Prostate gland (tissue), 2 donors: ENCODE data around the gene HRNR. TPM values are rescaled to one million over a fixed set of nuclear protein-coding genes. Genes with fewer than 3 reads are reported as not detected.

Source experiments
- DNase-seq: peaks from one replicate; pipeline ENCODE4 v3.0.0-alpha.2; 2019; ENCODE audit warnings: low spot score
- H3K27ac ChIP-seq, 2 donors: fragments of 200-600 bp; sonication (generic); 2 replicates each; pipeline ENCODE4 v1.5.1; 2017 to 2019
- H3K27me3 ChIP-seq: fragments of 200-600 bp; sonication (generic); replicated peaks from 2 replicates; pipeline ENCODE4 v1.5.1; 2019; ENCODE audit not compliant: insufficient read depth
- H3K36me3 ChIP-seq, 2 donors: fragments of 200-600 bp; sonication (generic); 1 replicate in 1 of 2; 2 replicates in 1 of 2; pipeline versions ENCODE4 v1.5.1 to v1.8.1; 2017 to 2019
- H3K4me1 ChIP-seq: fragments of 200-600 bp; sonication (generic); replicated peaks from 2 replicates; pipeline ENCODE4 v1.5.1; 2019
- H3K4me3 ChIP-seq, 2 donors: fragments of 200-600 bp; sonication (generic); 2 replicates each; pipeline ENCODE4 v1.5.1; 2017 to 2019
- H3K9me3 ChIP-seq: fragments of 200-600 bp; sonication (generic); 2 replicates; pipeline ENCODE4 v1.5.1; 2017
- POLR2A ChIP-seq: fragments of 450-650 bp; IDR thresholded peaks from one replicate; pipeline ENCODE4 v1.6.1; 2016; ENCODE audit warnings: antibody characterized with exemption, mild to moderate bottlenecking
- POLR2AphosphoS5 ChIP-seq: sonication (generic); formaldehyde crosslinking; IDR thresholded peaks from one replicate; pipeline ENCODE4 v1.6.1; 2017; ENCODE audit warnings: antibody characterized with exemption
- WGBS: methylation state at CpG from one replicate; pipeline ENCODE4 v1.1.5; 2018; 5-methylcytosine and 5-hydroxymethylcytosine counted together
- intact Hi-C: fragments of 100-400 bp; cut with DNase I; formaldehyde crosslinking; loops from one replicate; pipeline ENCODE4 v1.14.2; 2022
- total RNA-seq, 2 donors: library from RNA; depleted of rRNA; stranded (reverse); fragments of >200 nt; gene quantifications; one replicate each; pipeline ENCODE4 v1.1.0, GENCODE V29; 2016
- TF ChIP-seq, protein P1 (sequence below), 4 experiments: fragments of 200-600 bp in 2 of 4; fragments of 450-650 bp in 2 of 4; sonication (generic) in 2 of 4; IDR thresholded peaks; 1 replicate in 3 of 4; 2 replicates in 1 of 4; pipeline ENCODE4 v1.5.1; 2016 to 2019; ENCODE audit warnings: antibody characterized with exemption in 4 of 4, mild to moderate bottlenecking in 2 of 4, moderate library complexity in 2 of 4

Gene HRNR
- total RNA-seq, 2 donors from 2014 or later, result 0.06 TPM; not detected in 1

DNA sequence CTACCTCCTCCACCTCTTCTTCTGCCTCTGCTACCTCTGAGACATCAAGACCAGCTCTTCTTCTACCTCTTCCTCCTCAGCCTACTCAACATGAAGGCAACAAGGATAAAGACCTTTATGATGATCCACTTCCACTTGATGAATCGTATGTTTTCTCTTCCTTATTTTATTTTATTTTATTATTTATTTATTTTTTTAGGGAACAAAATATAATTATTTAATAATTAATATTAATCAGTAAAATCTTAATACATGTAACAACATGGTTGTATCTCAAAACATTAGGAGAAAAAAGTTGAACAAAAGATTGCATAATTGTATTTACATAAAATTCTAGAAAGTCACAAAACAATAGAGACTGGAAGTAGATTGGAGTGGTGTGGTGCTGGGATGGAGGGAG is 13.1 kb upstream of the HRNR start:
- no peak overlapping the region for H3K4me3 ChIP-seq
- TF ChIP-seq, protein P1, sequence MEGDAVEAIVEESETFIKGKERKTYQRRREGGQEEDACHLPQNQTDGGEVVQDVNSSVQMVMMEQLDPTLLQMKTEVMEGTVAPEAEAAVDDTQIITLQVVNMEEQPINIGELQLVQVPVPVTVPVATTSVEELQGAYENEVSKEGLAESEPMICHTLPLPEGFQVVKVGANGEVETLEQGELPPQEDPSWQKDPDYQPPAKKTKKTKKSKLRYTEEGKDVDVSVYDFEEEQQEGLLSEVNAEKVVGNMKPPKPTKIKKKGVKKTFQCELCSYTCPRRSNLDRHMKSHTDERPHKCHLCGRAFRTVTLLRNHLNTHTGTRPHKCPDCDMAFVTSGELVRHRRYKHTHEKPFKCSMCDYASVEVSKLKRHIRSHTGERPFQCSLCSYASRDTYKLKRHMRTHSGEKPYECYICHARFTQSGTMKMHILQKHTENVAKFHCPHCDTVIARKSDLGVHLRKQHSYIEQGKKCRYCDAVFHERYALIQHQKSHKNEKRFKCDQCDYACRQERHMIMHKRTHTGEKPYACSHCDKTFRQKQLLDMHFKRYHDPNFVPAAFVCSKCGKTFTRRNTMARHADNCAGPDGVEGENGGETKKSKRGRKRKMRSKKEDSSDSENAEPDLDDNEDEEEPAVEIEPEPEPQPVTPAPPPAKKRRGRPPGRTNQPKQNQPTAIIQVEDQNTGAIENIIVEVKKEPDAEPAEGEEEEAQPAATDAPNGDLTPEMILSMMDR (IDR thresholded peaks at IDR 0.05), result no peak
- TF ChIP-seq POLR2AphosphoS5, result no peak
- TF ChIP-seq POLR2A, result no peak
- H3K27me3 ChIP-seq, result no peaks in the 10 kb centered on the region
- no peaks in the 10 kb centered on the region for H3K9me3 ChIP-seq
- H3K4me1 ChIP-seq, result no peaks in the 10 kb centered on the region
- intact Hi-C loops, result no loop called here
- no peak for DNase-seq
- no peaks in the 10 kb centered on the region for H3K36me3 ChIP-seq
- H3K27ac ChIP-seq, result no peak overlapping the region
- 98% methylated on average over 1 of the region's 1 CpG for whole genome bisulfite sequencing

DNA sequence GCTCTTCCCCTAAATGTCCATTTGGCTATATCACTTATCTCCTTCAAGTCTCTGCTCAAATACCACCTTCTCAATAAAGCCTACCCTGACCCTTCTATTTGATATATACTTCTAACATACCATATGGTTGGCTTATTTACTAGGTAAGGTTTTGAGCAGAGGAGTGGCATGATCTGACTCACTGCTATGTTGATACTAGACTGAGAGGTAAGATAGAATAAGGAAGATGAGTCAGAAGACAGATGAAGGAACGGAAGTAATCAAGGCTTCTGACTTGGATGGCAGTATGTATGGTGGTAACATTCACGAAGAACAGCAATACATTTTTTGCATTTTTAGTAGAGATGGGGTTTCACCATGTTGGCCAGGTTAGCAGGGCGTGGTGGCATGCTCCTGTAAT is 4.8 kb upstream of the HRNR start:
- H3K4me1 ChIP-seq, result no peaks in the 10 kb centered on the region
- WGBS, result 86% methylated on average over 3 of the region's 3 CpGs
- intact Hi-C loops, result no loop called here
- no peak overlapping the region for H3K4me3 ChIP-seq
- TF ChIP-seq POLR2AphosphoS5 (no peak), POLR2A (no peak)
- TF ChIP-seq, protein P1 (IDR thresholded peaks at IDR 0.05), result no peak
- no peaks in the 10 kb centered on the region for H3K9me3 ChIP-seq
- H3K27me3 ChIP-seq, result no peaks in the 10 kb centered on the region
- H3K27ac ChIP-seq, result no peak overlapping the region
- H3K36me3 ChIP-seq, result no peaks in the 10 kb centered on the region
- no peak for DNase-seq

DNA sequence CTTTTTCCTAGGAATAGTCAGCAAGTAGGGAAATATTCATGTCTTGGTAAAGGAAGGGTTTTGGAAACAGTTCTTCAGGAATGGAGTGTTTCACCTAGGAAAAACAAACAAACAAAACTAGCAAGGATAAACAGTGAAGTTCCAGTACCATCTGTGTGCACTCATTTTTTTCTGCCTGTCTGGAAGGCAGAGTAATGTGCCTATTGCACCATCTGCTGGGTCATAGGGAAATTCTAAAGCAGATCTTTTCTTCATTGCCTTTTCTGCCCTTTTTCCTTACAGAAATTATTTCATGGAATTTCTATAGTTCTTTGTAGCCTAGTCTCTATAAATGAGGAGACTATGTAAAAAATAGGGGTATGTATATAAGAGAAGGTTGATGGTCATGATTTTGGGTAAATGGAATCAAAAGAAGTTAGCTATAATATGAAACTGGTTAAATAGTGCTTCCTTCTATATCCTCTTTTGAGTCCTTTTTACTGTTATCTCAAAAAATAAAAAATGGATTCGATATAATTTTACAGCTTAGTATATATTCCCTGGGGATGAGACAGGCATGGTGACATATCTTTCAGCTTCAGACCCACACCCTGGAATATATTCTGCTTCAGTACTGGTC is 3.4 kb upstream of the HRNR start:
- TF ChIP-seq POLR2AphosphoS5, result peak; percentile 63
- TF ChIP-seq, protein P1 (IDR thresholded peaks at IDR 0.05), result peak in 3 of 4 experiments; percentile 44 to 69 (median 61)
- no peak for TF ChIP-seq POLR2A
- intact Hi-C loops, result no loop called here
- WGBS, result 92% methylated on average over 1 of the region's 1 CpG
- no peak overlapping the region for H3K4me3 ChIP-seq
- no peaks in the 10 kb centered on the region for H3K36me3 ChIP-seq
- DNase-seq, result no peak
- H3K27ac ChIP-seq, result no peak overlapping the region
- no peaks in the 10 kb centered on the region for H3K4me1 ChIP-seq
- H3K27me3 ChIP-seq, result no peaks in the 10 kb centered on the region
- H3K9me3 ChIP-seq, result no peaks in the 10 kb centered on the region

DNA sequence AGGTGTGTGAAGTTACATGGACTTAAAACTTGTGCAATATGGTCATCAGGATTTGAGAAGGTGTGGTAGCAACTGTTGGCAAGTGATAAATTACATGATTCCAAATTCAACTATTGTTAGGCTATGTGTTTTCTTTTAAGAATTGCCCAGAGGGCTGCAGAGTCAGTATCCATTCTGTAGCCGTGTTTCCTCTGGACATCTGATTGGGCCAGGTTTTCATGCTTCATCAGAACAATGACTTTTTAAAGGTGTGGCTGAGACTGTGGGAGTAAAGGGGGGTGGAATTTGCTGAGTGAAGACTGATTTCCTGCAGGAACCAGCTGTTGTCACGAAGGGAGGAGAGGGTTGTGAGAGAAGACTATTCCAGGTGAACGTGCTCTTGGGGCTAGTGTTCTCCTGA is 1.7 kb upstream of the HRNR start:
- DNase-seq, result no peak
- no peaks in the 10 kb centered on the region for H3K27me3 ChIP-seq
- no peak overlapping the region for H3K4me3 ChIP-seq
- intact Hi-C loops, result no loop called here
- 70% methylated on average over 3 of the region's 3 CpGs for WGBS
- H3K9me3 ChIP-seq, result no peaks in the 10 kb centered on the region
- no peaks in the 10 kb centered on the region for H3K4me1 ChIP-seq
- H3K27ac ChIP-seq, result no peak overlapping the region
- H3K36me3 ChIP-seq, result no peaks in the 10 kb centered on the region
- TF ChIP-seq POLR2A (no peak), POLR2AphosphoS5 (no peak)
- TF ChIP-seq, protein P1 (IDR thresholded peaks at IDR 0.05), result no peak
